NCI-H2227 (cell line): ENCODE results near the gene LPIN2.
"Not testable (repeated sequence)": the region's sequence is repeated elsewhere in the genome, so short reads cannot be mapped to it uniquely, and the experiment has no call there.

Source experiments
- DNase-seq: peaks from one replicate; lab custom pipeline; 2025; ENCODE audit not compliant: unreplicated experiment; lab: John Stamatoyannopoulos, UW

LPIN2 gene

DNA sequence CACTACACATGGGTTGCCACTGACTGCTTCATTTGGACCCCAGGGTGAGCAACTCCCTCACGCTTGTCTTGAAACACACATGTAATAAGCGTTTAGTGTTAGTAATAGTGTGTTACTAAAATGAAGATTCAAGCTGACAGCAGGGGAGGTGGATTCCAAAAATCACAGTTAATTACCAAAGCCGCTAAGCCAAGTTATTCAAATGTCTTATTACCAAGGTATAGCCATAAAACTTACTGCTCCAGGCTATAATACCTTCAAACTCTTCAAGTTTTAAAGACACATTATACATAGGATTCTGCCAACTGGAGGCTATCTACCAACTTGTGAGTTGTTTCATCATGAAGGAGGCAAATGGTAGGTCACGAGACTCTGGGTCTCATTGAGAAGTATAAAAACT lies 2.9 kb downstream of the LPIN2 start:
- DNase-seq, result no peak

- no peak for DNase-seq
Measured at GRCh38 chr18:3008541-3008940, 4.4 kb downstream of the LPIN2 start.

GRCh38 chr18:3007491-3007890 lies 5.5 kb downstream of the LPIN2 start:
- no peak for DNase-seq

- no peak for DNase-seq
Measured at GRCh38 chr18:3005462-3005861, 7.5 kb downstream of the LPIN2 start.

DNA sequence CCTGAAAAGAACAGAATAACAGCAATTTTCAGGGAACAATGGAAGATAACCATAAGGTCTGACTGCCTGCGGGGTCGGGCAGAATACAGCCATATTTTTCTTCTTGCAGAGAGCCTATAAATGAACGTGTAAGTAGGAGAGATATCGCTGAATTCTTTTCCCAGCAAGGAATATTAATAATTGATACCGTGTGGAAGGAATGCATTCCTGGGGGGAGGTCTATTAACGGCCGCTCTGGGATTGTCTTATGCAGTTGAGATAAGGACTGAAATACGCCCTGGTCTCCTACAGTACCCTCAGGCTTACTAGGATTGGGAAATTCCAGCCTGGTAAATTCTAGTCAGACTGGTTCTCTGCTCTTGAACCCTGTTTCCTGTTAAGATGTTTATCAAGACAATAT lies 9.2 kb downstream of the LPIN2 start:
- DNase-seq, result not testable (repeated sequence)

DNA sequence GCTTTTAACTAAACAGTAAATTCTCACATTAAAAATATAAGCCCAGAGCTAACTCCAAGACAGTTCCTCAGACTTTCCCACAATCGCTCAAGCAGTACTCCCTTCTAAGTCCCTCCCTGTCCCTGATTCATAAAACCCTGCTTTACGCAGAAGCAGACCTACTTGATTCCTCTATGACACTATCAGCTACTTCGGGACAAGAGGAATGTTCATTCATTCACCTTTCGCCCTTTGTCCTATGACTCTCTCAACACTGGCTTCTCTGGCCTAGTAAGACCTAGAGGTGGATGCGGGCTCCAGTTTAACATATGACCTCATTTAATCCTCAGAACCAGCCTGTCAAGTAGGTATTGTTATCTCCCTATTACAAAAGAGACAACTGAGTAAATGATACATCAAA lies 10.2 kb downstream of the LPIN2 start:
- DNase-seq, result no peak

- no peak for DNase-seq
Measured at GRCh38 chr18:2998644-2999043, 14.3 kb downstream of the LPIN2 start.

- no peak for DNase-seq
Measured at GRCh38 chr18:2997846-2998564, 14.9 kb downstream of the LPIN2 start.

- no peak for DNase-seq
Measured at GRCh38 chr18:2997429-2997828, 15.5 kb downstream of the LPIN2 start.

DNA sequence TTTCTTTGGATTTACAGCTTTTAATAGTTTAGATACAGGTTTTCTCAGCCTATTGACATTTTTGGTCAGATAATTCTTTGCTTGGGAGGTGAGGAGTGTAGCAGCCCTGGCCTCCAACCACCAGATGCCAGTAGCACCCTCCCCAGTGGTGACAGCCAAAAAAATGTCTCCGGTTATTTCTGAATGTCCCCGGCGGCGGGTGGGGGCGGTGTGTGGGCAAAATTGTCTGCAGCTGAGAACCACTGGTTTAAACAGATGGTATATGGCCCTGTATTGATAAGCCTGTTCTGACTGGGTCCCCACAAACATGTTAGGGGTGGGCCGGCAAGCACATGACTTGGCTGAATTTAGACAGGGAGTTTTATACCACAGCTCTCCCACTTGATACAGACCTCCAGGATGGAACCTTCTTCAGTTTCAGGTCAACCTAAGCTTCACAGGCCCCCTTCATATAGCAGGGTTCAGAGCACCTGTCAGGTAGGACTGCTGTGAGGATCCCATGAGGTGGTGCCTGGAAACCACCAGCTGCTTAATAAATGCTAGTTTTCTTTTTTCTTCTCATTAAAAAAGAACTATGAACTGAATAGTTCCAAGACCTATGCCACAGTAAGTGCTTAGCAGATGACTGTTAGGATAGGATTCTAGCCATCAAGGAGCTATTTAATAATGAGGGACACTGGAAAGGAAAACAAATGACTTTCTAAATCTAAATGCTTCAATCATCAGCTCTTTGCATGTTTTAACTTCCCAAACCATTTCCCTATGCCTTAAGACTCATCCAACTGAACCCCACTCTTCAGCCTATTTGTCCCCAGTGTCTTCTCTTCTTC lies 18.1 kb downstream of the LPIN2 start:
- no peak for DNase-seq

DNA sequence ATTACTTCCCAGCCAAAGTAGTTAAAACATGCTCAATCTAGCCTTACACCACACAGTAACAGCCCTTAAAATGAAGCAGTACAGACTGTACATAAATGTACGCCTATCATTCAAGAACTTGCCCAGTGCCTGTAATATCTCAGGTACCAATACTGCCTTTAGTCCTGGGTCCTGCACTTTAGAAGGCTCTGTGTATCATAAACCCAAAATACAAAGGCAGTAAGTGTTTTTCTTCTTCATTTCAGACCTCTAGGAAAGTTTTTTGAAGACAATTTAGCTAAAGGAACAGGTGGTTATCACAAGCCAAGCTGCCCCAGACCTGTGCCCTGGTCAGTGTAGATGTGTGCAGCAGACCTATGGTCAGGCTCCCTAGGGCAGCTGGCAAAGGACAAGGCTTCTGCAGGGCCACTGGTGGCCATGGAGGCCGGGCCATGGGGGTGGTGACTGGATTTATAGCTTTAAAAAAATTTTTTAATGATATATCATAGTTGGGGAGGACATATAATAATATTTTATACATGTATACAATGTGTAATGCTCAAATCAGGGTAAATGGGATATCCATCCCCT lies 18.8 kb downstream of the LPIN2 start:
- DNase-seq, result no peak

DNA sequence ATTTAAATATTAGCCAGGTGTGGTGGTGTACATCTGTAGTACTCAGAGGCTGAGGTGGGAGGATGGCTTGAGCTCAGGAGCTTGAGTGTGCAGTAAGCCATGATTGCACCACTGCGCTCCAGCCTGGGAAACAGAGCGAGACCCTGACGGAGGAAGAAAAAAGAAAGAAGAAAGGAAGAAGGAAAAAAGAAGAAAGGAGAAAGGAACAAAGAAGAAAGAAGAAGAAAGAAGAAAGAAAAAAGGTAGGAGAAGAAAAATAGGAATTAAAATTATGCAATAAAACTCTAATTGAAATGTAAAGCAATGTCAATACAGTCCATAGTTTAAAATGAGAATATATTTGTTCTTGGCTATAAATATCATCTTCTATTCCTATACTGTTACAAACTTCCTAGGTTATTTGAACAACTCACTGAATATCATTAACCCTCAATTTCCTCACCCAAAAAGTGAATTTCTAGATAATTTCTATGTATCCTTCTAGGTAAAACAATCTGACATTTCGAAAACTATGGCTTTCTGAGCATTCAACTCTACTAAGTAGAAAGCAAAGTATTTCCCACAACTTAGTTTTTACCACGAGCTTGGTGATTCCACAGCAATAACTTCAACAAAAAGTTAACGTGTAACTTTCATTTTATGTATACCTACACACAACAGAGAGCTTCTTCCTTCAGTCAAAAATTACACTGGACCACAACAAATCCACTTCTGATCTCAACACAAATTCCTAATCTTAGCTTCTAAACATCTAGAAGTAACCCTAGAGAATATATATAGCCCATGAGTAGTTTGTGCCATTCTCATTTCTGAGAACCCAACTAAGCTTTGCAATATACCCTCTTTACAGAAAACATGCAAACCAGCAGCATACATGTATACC lies 19.7 kb downstream of the LPIN2 start:
- DNase-seq, result no peak

- DNase-seq, result no peak
Measured at GRCh38 chr18:2990956-2991640, 21.8 kb downstream of the LPIN2 start.

GRCh38 chr18:2987876-2988790 lies 24.8 kb downstream of the LPIN2 start:
- no peak for DNase-seq

DNA sequence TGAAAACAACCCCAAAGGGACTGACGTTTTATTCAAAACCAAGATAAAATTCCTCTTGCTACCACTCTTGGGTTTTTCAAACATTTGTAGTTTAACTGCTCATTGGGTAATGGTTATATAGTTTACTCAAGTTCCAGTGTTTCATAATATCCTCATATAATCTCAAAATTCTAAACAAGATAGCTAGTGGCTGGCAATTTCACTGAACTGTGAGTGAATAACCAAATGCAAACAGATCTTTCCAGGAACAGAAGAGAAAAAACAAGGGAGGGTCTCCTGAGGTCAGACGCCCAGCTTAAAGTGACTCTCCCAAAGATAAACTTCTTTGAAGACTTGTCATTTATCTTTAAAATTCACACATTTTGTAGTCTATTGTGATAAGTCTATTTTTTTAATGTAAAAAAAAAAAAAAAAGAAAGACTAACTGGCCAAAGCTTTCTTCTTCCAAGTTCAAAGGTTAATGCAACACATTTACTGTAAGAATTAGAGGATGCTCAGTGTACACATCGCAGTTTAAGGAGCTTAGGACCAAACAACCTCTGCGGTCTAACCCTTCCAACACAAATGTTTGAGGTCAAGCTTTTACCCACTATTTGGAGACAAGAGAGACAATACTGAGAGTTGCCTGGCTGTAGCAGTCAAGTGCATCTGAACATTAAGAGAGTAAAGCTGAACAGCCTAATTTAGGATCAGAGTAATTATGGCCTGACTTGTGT lies 26.6 kb downstream of the LPIN2 start:
- no peak for DNase-seq

DNA sequence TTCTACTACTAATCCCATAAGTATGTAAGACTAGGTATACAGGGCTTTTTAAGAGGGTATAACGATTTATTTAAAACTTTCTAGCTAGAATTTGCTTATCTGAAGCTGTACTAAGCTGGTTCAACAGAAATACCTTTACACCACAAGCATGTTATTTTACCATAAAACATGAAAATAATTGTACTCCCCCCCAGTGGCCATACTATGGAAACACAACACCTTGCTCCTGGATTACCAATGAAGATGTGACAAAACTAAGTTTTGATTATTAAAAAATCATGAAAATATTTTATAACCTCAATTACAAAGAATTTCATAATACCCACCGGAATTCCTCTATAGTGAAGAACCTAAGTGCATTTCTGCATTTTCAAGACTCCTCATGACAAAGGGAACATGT lies 27.3 kb downstream of the LPIN2 start:
- no peak for DNase-seq

DNA sequence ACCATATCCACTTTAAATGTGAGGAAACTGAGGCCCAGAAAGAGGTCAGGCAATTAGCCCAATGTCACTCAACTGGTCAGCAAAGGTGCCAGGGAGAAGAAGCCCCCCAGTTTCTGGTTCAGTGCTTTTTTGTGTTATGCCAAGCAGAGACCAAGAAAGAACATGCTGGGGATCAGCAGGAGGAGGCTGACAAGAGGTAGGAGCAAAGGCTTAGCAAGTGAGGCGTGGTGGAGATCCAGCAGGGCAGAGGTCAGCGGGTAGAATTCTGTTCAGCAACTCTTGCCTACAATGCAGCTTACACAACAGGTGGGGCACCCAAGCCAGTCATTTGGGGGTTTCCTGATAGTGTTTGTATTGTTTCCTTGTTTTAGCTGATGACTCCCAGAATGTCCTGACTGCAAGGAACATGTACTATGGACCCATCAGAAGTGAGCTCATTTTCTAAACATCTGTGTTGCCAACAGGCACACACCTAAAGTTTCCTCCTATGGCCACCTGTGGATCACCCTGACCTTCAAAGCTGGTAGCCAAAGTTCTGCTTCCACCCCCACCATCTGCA lies 28.2 kb downstream of the LPIN2 start:
- no peak for DNase-seq

DNA sequence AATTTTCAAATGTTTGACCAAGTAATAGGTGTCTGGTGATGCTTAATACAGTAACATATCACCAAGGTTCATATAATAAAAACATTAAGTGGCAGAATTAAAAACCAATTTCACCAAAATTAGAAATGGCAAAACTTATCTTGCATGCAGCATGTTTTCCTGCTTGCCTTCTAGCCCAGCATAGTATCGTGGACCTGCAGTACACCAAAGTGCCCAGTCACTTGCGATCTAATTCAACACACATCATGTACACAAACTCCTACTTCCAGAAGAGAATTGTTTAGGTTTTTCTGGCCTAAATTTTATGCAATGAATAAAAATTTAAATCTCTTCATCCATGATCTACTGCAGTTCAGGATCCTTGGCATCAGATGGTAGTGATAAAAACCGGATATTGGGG lies 28.9 kb downstream of the LPIN2 start:
- DNase-seq, result no peak

DNA sequence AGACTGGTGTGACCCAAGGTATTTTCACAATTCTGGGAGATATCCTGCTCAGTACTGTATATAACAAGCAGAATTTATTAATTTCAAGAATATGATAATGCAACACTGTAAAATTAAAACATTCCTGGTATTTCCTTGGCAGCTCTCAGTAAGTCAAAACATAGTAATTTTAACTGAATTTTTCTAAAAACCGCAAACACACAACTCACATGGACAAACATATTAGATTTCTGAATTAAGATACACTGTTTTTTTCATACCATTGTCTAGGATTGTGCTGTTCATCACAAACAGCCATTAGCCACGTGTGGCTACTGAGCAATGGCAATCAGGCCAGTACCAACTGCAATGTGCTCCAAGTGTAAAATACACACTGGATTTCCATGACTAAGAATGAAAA lies 29.6 kb downstream of the LPIN2 start:
- no peak for DNase-seq
